ENCODE measurements around the gene IVNS1ABP. TPM values are rescaled to one million over a fixed set of nuclear protein-coding genes. Genes with fewer than 3 reads are reported as not detected.
A peak's percentile ranks its signal among the peaks of the same experiment; 100 is the strongest.

The IVNS1ABP gene
- total and polyA plus RNA-seq, 4 experiments from 2014 or later = 74.0 to 187 (median 129) TPM

DNA sequence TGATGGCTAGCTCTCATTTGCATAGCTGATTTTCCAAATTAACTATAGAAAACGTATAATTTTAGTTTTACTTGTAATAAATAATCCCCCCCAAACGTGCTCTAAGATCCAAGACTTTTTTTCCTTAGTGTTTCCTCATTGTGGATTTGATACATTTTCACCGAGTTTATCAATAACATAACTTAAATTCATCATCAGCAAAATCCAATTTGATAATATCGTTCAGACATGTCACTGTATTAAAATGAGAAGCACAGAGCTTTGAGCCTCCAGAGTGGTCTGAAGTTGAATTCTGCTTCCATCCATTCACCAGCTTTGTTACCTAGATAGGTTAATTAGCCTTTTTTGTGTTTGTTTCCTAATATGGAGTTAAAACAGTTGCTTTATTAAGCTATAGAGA, 51.7 kb downstream of the IVNS1ABP start:
- peaks cover 4 to 20% of the 10 kb centered on the region in 2 donors for H3K36me3 Mint-ChIP-seq
- POLR2A ChIA-PET (ENCODE audit: partially characterized antibody) = interaction anchor here (1.5 to 1.9 kb wide), 4 partner anchors 14 to 52 kb away, joined by 4 to 7 read pairs (median 6); partner anchors contain the start of gene IVNS1ABP

DNA sequence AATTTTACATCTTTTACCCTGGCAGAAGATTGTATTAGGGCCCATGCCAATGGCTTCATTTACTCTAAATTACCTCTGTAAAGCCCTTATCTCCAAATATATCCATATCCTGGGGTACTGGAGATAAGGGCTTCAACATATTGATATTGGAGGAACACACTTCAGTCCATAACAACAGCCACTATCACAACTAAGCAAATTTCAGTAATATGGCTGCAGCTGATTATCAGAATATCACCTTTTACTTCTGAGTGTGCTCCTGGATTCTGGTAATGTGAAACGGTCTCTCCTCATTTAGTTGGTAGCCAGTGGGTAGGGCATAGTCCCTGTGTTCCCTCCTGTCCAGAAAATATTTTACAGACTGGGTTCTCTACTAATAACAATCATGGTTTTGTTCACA, 53.3 kb downstream of the IVNS1ABP start:
- no peaks in the 10 kb centered on the region for H3K27me3 Mint-ChIP-seq

More for the DNA sequence above, 51.7 kb downstream of the IVNS1ABP start:
- CTCF ChIA-PET (ENCODE audit: partially characterized antibody) = interaction anchor here (1.3 to 1.5 kb wide), 2 partner anchors 16 to 416 kb away, joined by 3 read pairs; no protein-coding TSS in a partner anchor
- Histone ChIP-seq H3K9me3 (ENCODE audit: control insufficient read depth in 1 of 2, low read length in 2 of 2) (no peaks in the 10 kb centered on the region), H3K4me1 (ENCODE audit: insufficient read depth, low read length) (no peaks in the 10 kb centered on the region), H3K36me3 (ENCODE audit: insufficient read depth, low read length) (no peaks in the 10 kb centered on the region), H3K27me3 (ENCODE audit: insufficient read depth, low read length) (no peaks in the 10 kb centered on the region), H3K27ac (ENCODE audit: low read depth, low read length) (no peak overlapping the region), H3K4me3 (ENCODE audit: low read length in 2 of 2) (no peak overlapping the region)
- intact Hi-C loops (cut with micrococcal nuclease) = no loop called here
- Mint-ChIP-seq H3K4me1 (no peaks in the 10 kb centered on the region), H3K4me3 (no peak overlapping the region), H3K9me3 (peaks cover 0 to 6% (median 0%) of the 10 kb centered on the region in 8 donors), H3K27ac (no peak overlapping the region), H3K27me3 (no peaks in the 10 kb centered on the region)
- DNase-seq = no peak

DNA sequence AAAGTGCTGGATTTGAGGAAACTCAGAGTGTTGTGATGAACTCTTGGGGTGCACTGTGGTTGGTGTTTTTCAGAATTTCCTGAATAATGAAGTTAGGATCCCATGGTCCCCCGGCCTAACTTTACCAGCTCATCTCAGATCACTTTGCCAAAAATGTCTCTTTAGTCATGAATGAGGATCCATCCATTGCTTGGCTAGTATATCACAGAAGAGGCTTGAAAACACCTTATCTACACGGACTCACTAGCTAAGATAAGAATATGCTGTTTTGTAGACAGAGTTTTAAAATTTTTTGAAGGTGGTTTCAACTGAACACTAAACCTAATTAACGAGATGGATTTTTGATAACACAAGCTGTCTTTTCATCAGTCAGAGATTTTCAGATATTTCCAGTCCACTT, 53.8 kb downstream of the IVNS1ABP start:
- Mint-ChIP-seq H3K9me3 (peaks cover 0 to 17% (median 0%) of the 10 kb centered on the region in 8 donors), H3K36me3 (peaks cover 8 to 28% of the 10 kb centered on the region in 2 donors), H3K4me3 (no peak overlapping the region), H3K27me3 (no peaks in the 10 kb centered on the region), H3K4me1 (peaks cover 2 to 10% (median 8%) of the 10 kb centered on the region in 4 donors), H3K27ac (peak overlapping the region in 1 of 7 donors; percentile 32)
- peaks cover 8% of the 10 kb centered on the region for H3K4me1 ChIP-seq (ENCODE audit: insufficient read depth, low read length)
- no peaks in the 10 kb centered on the region for H3K36me3 ChIP-seq (ENCODE audit: insufficient read depth, low read length)
- no peak for DNase-seq
- H3K9me3 ChIP-seq (ENCODE audit: control insufficient read depth in 1 of 2, low read length in 2 of 2) = no peaks in the 10 kb centered on the region
- no peak overlapping the region for H3K4me3 ChIP-seq (ENCODE audit: low read length in 2 of 2)
- H3K27ac ChIP-seq (ENCODE audit: low read depth, low read length) = no peak overlapping the region
- no peaks in the 10 kb centered on the region for H3K27me3 ChIP-seq (ENCODE audit: insufficient read depth, low read length)
- ChIA-PET POLR2A (ENCODE audit: partially characterized antibody) (interaction anchor here (1.9 kb wide), 1 partner anchor 50 kb away, joined by 4 read pairs; no protein-coding TSS in a partner anchor), CTCF (ENCODE audit: partially characterized antibody) (no interaction called here)
- intact Hi-C loops (cut with micrococcal nuclease) = no loop called here

More for the DNA sequence above, 53.3 kb downstream of the IVNS1ABP start:
- H3K4me1 Mint-ChIP-seq = peaks cover 2 to 5% (median 4%) of the 10 kb centered on the region in 4 donors
- Histone ChIP-seq H3K9me3 (ENCODE audit: control insufficient read depth in 1 of 2, low read length in 2 of 2) (no peaks in the 10 kb centered on the region), H3K27ac (ENCODE audit: low read depth, low read length) (no peak overlapping the region), H3K36me3 (ENCODE audit: insufficient read depth, low read length) (no peaks in the 10 kb centered on the region), H3K4me1 (ENCODE audit: insufficient read depth, low read length) (peaks cover 4% of the 10 kb centered on the region), H3K27me3 (ENCODE audit: insufficient read depth, low read length) (no peaks in the 10 kb centered on the region), H3K4me3 (ENCODE audit: low read length in 2 of 2) (no peak overlapping the region)
- DNase-seq = no peak
- peaks cover 0 to 12% (median 0%) of the 10 kb centered on the region in 8 donors for H3K9me3 Mint-ChIP-seq
- H3K27ac Mint-ChIP-seq = peak overlapping the region in 1 of 7 donors; percentile 32
- POLR2A ChIA-PET (ENCODE audit: partially characterized antibody) = interaction anchor here (1.7 to 1.9 kb wide), 2 partner anchors 15 to 50 kb away, joined by 4 to 7 read pairs; no protein-coding TSS in a partner anchor
- peaks cover 6 to 25% of the 10 kb centered on the region in 2 donors for H3K36me3 Mint-ChIP-seq
- intact Hi-C loops (cut with micrococcal nuclease) = no loop called here
- CTCF ChIA-PET (ENCODE audit: partially characterized antibody) = interaction anchor here (1.3 to 1.5 kb wide), 2 partner anchors 18 to 417 kb away, joined by 3 read pairs; no protein-coding TSS in a partner anchor
- H3K4me3 Mint-ChIP-seq = no peak overlapping the region

DNA sequence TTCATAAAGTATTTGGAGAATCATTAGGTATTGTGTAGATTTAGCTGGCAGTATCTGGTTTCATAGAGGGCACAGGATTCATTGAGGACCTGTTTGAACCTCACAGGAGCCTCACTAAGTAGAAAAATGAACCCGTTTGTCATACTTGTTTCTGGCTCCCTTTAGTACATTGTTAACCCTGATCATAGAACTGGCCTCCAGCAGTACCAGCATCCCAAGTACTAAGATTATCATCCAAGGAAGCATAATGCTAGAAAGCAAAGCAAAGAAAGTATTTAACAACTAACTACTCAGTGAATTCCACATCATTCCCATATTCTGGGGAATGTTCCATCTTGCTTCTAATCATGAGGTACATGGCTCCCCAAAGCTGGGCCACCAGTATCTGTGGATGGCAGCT, 54.9 kb downstream of the IVNS1ABP start:
- no peaks in the 10 kb centered on the region for H3K27me3 ChIP-seq (ENCODE audit: insufficient read depth, low read length)
- H3K36me3 Mint-ChIP-seq = peaks cover 8 to 28% of the 10 kb centered on the region in 2 donors
- H3K4me1 Mint-ChIP-seq = peaks cover 2 to 20% (median 15%) of the 10 kb centered on the region in 4 donors
- H3K27ac Mint-ChIP-seq = peak overlapping the region in 1 of 7 donors; percentile 10
- ChIA-PET POLR2A (ENCODE audit: partially characterized antibody) (interaction anchor here (1.2 kb wide), 2 partner anchors 18 to 54 kb away, joined by 3 read pairs; partner anchors contain the start of gene IVNS1ABP), CTCF (ENCODE audit: partially characterized antibody) (interaction anchor here (0.7 to 1.5 kb wide), 3 partner anchors 20 to 92 kb away, joined by 3 to 6 read pairs (median 3); no protein-coding TSS in a partner anchor)
- no peak overlapping the region for H3K4me3 Mint-ChIP-seq
- no peaks in the 10 kb centered on the region for H3K9me3 ChIP-seq (ENCODE audit: control insufficient read depth in 1 of 2, low read length in 2 of 2)
- intact Hi-C loops (cut with micrococcal nuclease) = no loop called here
- no peak overlapping the region for H3K4me3 ChIP-seq (ENCODE audit: low read length in 2 of 2)
- H3K36me3 ChIP-seq (ENCODE audit: insufficient read depth, low read length) = no peaks in the 10 kb centered on the region
- H3K27me3 Mint-ChIP-seq = no peaks in the 10 kb centered on the region
- no peak for DNase-seq
- H3K4me1 ChIP-seq (ENCODE audit: insufficient read depth, low read length) = peaks cover 14% of the 10 kb centered on the region
- H3K27ac ChIP-seq (ENCODE audit: low read depth, low read length) = no peak overlapping the region
- H3K9me3 Mint-ChIP-seq = peaks cover 0 to 18% (median 0%) of the 10 kb centered on the region in 8 donors

DNA sequence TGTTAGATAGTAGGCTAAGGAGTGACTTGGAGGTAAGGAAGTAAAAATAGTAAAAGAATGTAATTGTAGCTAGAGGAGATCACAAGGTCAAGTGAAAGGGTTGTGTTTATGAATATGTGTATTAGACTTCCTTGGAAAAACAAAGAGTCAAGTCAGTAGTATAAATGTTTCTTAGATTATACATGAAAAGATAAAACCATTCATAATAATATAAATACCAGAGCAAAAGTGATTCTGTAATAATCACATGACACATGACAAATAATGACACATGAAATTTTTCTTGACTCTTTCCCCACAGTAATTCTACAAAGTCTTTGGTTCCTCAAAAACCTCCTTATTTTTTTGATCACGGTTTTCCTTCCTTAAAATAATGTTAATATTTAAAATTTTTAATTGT, 56.4 kb downstream of the IVNS1ABP start:
- Mint-ChIP-seq H3K27me3 (no peaks in the 10 kb centered on the region), H3K4me1 (peaks cover 5 to 25% (median 15%) of the 10 kb centered on the region in 4 donors), H3K27ac (no peak overlapping the region), H3K9me3 (peaks cover 0 to 18% (median 1%) of the 10 kb centered on the region in 8 donors), H3K4me3 (no peak overlapping the region), H3K36me3 (peaks cover 8 to 28% of the 10 kb centered on the region in 2 donors)
- Histone ChIP-seq H3K9me3 (ENCODE audit: control insufficient read depth in 1 of 2, low read length in 2 of 2) (no peaks in the 10 kb centered on the region), H3K4me1 (ENCODE audit: insufficient read depth, low read length) (peaks cover 14% of the 10 kb centered on the region), H3K36me3 (ENCODE audit: insufficient read depth, low read length) (no peaks in the 10 kb centered on the region), H3K27ac (ENCODE audit: low read depth, low read length) (no peak overlapping the region), H3K27me3 (ENCODE audit: insufficient read depth, low read length) (no peaks in the 10 kb centered on the region), H3K4me3 (ENCODE audit: low read length in 2 of 2) (no peak overlapping the region)
- ChIA-PET POLR2A (ENCODE audit: partially characterized antibody) (interaction anchor here (1.1 kb wide), 1 partner anchor 56 kb away, joined by 3 read pairs; no protein-coding TSS in a partner anchor), CTCF (ENCODE audit: partially characterized antibody) (no interaction called here)
- no peak for DNase-seq
- intact Hi-C loops (cut with micrococcal nuclease) = no loop called here

DNA sequence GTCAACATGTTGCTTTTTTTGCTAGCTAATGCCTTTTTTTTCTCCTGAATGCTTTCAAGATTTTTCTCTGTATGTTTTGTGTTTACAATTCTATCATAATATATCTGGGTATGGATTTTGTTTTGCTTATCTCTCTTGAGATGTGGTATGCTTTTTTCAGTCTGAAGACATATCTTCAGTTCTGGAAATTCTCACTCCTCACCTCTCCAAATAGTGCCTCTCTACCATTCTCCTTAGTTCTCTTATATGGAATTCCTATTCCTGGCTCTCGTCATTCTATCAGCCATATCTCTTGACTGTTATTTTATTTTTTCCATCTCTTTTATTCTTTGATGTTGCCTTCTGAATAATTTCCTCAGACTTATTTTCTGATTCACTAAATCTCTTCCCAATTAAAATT, 58.4 kb downstream of the IVNS1ABP start:
- H3K36me3 ChIP-seq (ENCODE audit: insufficient read depth, low read length) = no peaks in the 10 kb centered on the region
- peaks cover 14% of the 10 kb centered on the region for H3K4me1 ChIP-seq (ENCODE audit: insufficient read depth, low read length)
- CTCF ChIA-PET (ENCODE audit: partially characterized antibody) = interaction anchor here (1.0 to 1.6 kb wide), 3 partner anchors 20 to 22 kb away, joined by 3 to 4 read pairs (median 3); no protein-coding TSS in a partner anchor
- no peak overlapping the region for H3K27ac ChIP-seq (ENCODE audit: low read depth, low read length)
- peak overlapping the region in 5 of 8 donors; percentile 2 to 51 (median 37) for H3K4me3 Mint-ChIP-seq
- intact Hi-C loops (cut with micrococcal nuclease) = no loop called here
- H3K9me3 Mint-ChIP-seq = peaks cover 0 to 23% (median 5%) of the 10 kb centered on the region in 8 donors
- peaks cover 5 to 25% (median 15%) of the 10 kb centered on the region in 4 donors for H3K4me1 Mint-ChIP-seq
- H3K27ac Mint-ChIP-seq = peak overlapping the region in 4 of 7 donors; percentile 33 to 68 (median 41)
- POLR2A ChIA-PET (ENCODE audit: partially characterized antibody) = interaction anchor here (0.9 to 3.0 kb wide), 3 partner anchors 12 to 58 kb away, joined by 3 to 15 read pairs (median 13); partner anchors contain the start of gene IVNS1ABP
- H3K27me3 ChIP-seq (ENCODE audit: insufficient read depth, low read length) = no peaks in the 10 kb centered on the region
- no peak overlapping the region for H3K4me3 ChIP-seq (ENCODE audit: low read length in 2 of 2)
- H3K27me3 Mint-ChIP-seq = no peaks in the 10 kb centered on the region
- H3K36me3 Mint-ChIP-seq = peaks cover 8 to 24% of the 10 kb centered on the region in 2 donors
- no peak for DNase-seq
- no peaks in the 10 kb centered on the region for H3K9me3 ChIP-seq (ENCODE audit: control insufficient read depth in 1 of 2, low read length in 2 of 2)

DNA sequence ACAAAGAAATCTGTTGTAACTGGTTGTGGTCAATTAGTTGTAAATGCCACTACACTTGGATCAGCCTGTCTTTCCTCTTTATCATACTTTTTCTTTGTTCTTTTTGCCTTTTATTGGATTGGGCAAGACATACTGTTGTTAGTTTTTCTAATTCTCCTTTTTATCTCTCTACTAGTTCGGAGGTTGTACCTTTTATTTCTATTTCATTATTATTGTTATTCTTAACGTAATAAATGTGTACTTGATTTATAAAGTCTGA, 59.2 kb downstream of the IVNS1ABP start:
- Histone ChIP-seq H3K9me3 (ENCODE audit: control insufficient read depth in 1 of 2, low read length in 2 of 2) (no peaks in the 10 kb centered on the region), H3K27me3 (ENCODE audit: insufficient read depth, low read length) (no peaks in the 10 kb centered on the region), H3K36me3 (ENCODE audit: insufficient read depth, low read length) (no peaks in the 10 kb centered on the region), H3K4me1 (ENCODE audit: insufficient read depth, low read length) (peaks cover 14% of the 10 kb centered on the region), H3K27ac (ENCODE audit: low read depth, low read length) (no peak overlapping the region), H3K4me3 (ENCODE audit: low read length in 2 of 2) (no peak overlapping the region)
- Mint-ChIP-seq H3K4me3 (peak overlapping the region in 7 of 8 donors; percentile 35 to 77 (median 59)), H3K9me3 (peaks cover 0 to 23% (median 6%) of the 10 kb centered on the region in 8 donors), H3K4me1 (peaks cover 5 to 25% (median 15%) of the 10 kb centered on the region in 4 donors), H3K36me3 (peaks cover 8 to 19% of the 10 kb centered on the region in 2 donors), H3K27me3 (no peaks in the 10 kb centered on the region), H3K27ac (peak overlapping the region in 3 of 7 donors; percentile 23 to 68 (median 32))
- ChIA-PET POLR2A (ENCODE audit: partially characterized antibody) (interaction anchor here (1.6 to 3.0 kb wide), 2 partner anchors 23 to 59 kb away, joined by 13 to 15 read pairs; partner anchors contain the start of gene IVNS1ABP), CTCF (ENCODE audit: partially characterized antibody) (interaction anchor here (1.6 kb wide), 2 partner anchors 20 to 23 kb away, joined by 3 to 4 read pairs; no protein-coding TSS in a partner anchor)
- intact Hi-C loops (cut with micrococcal nuclease) = no loop called here
- no peak for DNase-seq

Data from CD4-positive, alpha-beta memory T cell (primary cell).